HG03159 (cell line): ENCODE results near the gene ABHD11.
"Not testable (repeated sequence)": the region's sequence is repeated elsewhere in the genome, so short reads cannot be mapped to it uniquely, and the experiment has no call there.

Experiments used
- ATAC-seq: cut with Tn5 transposase; IDR thresholded peaks from one replicate; pipeline ENCODE4 v1.9.1; 2021; ENCODE audit warnings: mild to moderate bottlenecking, moderate library complexity; ENCODE audit not compliant: unreplicated experiment

ABHD11 gene

DNA sequence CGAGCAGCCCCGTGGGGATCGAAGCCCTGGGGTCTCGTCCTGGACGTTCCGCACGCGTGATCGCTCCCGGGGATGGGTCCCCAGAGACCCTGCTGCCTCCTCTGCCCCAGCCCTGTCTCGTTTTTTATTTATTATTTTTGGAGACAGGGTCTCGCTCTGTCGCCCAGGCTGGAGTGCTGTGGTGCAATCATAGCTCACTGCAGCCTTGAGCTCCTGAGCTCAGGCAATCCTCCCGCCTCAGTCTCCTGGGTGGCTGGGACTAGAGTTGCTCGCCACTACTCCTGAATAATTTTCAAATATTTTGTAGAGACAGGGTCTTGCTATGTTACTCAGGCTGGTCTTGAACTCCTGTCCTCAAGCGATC lies 18.8 kb downstream of the ABHD11 start:
- no peak for ATAC-seq

DNA sequence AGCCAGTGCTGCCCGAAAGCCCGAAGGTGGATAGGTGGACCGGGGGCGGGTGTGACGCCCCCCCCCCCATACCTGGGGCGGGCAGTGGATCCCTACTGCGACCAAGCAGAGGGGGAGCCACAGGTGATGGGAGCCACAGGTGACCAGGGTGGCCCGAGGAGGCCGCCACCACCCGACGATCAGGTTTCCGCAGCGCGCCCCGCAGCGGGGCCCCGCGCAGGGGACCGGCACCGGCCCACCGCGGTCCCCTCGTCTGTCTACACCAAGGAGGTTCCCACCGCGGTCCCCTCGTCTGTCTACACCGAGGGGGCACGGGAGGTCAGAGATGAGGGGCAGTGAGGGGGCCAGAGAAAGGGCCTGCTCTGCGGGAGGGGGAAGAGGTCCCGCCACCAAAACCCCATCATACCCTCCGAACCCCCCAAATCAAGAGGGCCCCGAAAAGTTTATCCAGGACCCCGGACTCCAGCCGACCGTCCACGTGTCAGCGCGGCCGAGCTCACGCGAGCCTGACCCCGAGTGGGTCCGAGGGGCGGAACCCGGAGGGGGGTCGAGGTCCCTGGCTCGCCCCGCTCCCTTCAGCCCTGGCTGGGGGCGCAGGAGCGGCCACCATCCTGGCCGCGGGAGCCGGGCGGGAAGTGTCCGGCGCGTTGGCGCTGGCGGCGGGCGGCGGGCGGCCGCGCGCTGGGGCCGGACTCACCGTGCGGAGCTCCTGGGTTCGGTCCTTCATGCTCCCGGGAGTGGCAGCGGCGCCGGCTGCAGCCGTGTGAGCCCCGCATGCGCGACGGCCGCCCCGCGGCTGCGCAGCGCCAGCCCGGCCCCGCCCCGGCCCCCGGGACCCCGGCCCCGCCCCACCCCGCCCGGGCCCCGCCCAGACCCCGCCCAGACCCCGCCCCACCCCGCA lies 19.4 kb downstream of the ABHD11 start, which contains the start of gene STX1A:
Gene STX1A (minus strand): TSS at position 765 of the 901 bp plus-strand sequence. CDS start 38 bp downstream, at position 727.
- ATAC-seq: peak; percentile 62

DNA sequence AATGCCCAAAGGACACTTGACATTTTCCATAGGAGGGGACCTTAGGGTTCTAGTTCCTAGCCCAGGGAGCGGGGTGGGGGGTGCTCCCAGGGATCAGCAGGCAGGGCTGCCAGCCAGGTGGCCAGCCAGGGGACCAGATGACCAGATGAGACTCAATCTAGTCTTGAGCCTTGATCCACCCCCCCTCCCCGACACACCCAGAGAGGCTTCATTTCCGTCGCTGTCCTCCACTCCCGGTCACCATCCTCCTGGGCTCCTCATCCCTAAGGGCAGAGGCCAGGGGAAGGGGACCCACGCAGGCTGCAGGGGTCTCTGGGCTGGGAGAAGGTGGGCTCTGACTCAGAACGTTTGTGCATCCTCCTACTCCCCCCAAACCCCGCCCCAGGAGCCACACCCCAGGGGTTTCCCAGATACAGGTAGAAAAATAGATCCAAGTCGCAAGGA lies 20.1 kb downstream of the ABHD11 start:
- ATAC-seq: no peak

DNA sequence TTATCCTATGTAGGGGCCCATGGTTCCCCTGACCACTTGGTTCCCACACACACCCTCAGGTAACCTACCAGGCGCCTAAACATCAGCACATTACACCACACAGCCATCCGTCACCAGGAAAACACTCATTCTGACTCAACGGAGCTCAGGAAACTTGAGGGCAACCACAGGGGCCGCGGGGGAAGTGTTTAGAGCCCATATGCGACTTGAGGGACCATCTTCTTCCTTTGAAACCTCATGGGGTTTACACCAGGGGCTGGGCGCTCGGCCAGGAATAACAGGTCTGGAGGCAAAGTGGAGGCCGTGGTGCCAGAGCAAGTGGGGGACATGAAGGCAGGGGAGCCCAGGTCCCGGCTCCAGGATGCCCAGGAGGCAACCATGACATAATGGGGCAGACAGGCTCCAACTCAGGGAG lies 20.6 kb downstream of the ABHD11 start:
- no peak for ATAC-seq

DNA sequence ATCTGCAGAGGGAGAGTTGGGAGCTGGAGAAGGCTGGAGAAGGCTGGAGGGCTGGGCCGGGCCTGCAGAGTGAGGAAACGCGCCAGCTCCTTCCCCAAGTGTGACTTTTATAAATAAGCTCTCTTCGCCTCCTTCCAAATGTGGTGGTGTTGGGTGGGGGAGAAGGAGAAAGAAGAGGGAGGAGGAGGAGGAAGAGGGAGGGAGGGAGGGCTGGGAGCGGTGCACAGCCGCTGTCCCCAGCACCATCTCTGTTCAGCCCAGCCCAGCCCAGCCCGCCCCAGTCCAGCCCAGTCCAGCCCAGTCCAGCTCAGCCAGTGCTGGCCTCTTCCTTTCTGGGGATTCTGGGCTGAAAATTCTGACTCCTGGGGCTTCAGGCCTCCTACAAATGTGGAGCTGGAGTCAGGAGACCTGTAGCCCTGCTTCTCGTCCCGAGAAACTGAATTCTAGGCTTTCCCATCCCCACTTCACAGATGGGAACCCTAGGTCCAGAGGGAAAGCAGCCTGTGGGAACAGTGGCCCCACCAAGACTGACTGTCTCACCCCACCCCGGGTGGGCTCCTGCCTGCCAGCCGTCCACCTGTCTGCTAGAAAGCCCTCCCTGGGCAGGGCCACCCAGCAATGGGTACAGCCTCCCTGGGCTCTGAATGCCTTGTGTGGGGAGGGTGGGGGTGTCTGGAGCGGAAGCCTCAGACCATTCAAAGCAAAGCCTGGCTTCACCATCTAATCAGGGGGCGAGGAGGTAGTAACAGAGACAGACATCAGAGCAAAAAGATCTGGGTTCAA lies 21.4 kb downstream of the ABHD11 start:
- no peak for ATAC-seq

DNA sequence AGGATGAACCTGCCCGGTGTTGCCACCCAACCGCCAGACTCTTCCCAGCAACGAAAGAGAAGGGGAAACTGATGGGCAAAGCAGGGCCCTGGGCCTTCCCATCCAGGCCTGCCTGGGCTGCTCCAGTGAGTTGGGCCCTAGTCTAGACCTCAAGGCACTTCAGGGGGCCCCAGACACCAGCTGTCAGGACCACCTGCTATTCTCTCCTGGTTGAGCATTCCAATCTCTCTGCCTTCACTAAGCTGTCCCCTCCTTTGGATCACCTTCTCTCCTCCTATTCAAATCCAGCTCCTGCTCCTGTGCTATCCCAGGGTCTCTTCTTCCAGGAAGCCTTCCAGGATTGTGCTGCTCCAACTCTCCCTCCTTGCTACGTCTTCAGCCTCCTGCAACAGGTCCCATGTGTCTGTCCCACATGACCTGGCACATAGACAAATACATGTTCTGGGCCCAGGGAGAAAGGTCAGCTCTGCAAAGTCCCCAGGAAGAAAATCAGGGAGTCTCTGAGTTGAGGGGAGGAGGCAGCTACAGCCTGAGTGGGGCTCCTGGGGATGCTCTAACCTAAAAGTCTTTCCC lies 22.2 kb downstream of the ABHD11 start:
- no peak for ATAC-seq

DNA sequence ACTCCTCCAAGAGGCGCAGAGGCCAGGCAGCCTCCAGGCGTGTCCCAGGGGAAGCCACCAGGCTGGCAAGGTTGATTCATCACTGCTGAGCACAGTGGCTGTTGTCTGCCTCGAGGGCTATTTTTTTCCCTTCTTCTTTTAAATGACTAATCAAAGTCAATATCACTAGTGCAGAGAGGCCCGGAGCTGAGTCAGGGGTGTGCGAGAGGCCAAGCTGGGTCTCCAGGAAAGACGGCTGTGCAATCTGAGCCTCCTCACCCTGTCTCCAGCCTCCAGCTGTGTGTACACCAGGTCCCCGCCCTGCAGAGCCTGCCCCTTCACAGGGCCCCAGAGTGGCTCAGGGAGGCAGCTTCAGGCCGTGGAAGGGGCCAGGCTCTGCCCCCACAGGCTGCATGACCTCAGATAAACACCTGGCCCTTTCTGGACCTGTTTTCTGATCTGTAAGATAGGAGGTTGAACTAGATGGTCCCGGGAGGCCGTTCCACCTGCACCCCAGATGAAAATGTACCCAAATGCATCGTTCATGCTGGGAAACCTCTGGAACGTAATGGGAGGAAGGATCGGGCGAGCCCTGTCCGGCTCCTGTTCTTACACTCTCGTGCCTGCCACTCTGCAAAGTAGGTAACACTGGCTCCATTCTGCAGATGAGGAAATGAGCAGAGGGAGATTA lies 22.8 kb downstream of the ABHD11 start:
- no peak for ATAC-seq

DNA sequence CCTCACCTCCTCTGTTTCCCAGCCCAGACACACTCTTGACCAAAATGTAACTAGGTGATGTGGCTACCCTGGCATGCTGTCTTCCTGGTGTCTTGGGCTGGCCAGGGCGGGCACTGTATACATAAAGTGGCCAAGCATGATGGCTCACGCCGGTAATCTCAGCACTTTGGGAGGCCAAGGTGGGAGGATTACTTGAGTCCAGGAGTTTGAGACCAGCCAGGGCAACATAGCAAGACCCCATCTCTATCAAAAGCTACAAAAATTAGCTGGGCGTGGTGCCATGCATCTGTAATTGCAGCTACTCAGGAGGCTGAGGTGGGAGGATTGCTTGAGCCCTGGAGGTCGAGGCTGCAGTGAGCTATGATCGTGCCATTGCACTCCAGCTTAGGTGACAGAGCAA lies 25.3 kb downstream of the ABHD11 start:
- not testable (repeated sequence) for ATAC-seq

DNA sequence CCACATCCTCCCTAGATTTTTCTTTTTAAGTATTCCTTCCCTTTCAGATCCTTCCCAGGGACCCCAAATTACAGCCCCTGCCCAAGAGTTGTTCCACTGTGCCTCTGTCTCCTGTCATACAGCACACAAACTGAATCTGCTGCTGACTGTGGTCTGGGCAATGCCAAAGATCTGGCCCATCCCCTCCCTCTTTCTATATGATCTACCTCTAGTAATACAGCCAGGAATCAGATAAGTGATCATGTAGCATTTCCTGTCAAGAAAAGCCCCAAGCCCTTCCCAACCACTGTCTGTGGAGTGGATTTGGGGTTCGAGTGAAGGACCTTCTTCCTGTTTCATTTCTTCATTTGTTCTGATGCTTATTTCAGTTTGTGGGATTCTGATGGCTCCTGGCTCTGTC lies 25.8 kb downstream of the ABHD11 start:
- no peak for ATAC-seq

DNA sequence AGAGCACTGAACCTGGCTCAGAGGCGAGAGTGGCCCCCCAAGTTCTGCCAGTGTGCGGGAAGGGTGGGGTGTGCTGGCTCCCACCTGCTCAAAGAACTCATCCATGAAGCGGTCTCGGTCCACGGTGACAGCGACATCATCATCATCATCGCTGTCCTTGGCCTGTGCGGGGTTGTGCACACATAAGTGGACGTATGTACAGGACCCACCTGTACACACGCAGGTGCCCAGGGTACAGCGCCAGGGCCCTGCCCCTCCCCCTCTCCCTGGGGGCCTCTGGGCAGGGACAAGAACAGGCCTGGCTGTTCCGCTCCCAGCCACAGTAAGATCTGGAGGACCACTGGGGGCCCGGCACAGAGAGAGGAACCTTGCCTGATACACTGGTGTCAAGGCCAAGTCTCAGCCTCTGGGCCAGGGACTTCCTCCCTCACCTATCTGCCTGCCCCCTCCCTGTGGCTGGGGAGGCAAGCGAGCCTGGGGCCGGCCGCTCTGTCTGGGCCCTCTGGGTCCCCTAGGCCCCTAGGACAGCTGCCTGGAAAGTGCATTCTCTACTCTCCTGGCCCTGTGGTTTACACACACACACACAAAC lies 29.5 kb downstream of the ABHD11 start:
- no peak for ATAC-seq

DNA sequence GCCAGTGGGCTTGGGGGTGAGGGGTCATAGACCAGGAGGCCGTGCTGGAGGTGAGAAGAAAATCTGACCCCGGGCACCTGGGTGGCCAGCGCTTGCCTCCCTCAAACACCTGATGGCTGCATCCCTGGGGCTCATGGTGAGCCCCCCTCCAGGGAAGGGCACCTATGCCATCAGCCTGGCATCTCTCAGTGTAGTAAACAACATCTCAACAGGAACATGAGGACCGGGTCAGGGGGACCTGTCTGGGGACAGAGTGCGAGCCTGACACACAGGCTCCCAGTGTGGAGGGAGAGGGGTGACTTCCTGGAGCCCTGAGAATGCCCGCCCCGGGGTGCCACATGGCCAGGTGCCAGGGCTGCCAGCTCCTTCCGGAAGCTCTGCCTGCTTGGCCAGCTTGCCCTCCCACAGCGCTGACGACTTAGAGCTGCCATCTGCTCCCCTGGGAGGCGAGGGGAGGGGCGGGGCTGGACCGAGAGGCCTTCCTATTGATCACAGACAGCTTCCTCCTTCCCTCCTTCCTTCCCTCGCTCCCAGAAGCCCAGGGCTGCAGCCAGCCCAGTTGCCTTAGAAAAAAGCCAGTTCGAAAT lies 31.5 kb downstream of the ABHD11 start:
- ATAC-seq: no peak

DNA sequence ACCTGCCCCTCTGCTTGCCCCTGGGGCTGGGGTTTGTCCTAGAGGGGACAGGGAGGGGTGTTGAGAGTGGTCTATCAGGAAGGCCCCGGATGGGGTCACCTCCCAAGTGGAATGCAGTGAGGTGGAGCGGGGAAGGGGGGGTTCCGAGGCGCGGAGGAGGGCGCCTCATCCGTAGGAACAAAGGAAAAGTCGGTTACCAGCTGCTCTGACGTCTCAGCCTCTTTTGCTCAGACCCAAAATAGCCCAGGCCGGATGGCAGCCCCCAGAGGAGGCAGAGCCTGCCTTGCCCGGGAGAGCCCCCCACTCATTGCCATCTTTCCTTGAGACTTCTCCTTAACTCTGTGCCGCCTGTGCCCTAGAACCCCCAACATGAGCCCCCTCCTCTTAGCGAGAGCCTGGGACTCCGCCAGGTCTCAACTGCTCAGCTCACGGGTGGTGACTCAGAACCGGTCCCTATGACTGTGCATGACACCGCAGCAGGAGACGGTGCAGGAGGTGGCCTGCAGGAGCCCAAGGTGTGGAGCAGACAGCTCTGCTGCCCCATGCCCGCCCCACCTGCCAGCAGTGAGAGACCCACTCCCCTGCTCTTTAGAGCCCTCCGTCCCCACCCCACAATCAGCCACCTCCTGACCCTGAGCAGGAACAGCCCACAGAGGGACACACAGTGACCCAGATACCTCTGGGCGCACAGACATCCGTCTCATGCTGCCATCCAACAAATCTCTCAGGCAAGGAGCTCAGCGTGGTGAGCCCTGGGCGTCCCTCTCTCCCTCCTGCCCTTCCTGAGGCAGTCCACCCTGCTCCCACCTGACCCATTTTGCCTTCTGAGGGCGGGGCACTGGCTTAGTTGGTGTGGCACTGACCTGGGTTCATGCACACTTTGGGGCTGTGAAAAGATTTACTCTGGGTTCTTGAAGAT lies 32.2 kb downstream of the ABHD11 start:
- no peak for ATAC-seq

DNA sequence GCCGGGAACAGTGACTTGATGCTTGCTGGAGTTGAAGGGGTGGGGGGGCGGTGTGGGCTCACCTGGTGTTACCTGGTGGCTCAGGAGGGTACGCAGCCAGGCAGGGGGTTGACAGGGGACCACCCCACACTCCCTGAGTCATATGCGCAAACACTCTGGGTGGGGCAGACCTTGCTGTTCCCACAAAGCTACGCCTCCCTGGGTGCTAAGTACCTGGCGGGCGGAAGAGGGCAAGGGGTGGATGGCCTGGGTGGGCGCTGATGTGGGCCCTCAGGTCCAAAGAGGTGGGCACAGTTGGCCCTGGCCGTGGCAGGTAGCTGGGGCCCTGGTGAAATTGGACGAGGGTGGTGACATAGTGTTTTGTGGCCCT lies 33.1 kb downstream of the ABHD11 start:
- ATAC-seq: no peak

DNA sequence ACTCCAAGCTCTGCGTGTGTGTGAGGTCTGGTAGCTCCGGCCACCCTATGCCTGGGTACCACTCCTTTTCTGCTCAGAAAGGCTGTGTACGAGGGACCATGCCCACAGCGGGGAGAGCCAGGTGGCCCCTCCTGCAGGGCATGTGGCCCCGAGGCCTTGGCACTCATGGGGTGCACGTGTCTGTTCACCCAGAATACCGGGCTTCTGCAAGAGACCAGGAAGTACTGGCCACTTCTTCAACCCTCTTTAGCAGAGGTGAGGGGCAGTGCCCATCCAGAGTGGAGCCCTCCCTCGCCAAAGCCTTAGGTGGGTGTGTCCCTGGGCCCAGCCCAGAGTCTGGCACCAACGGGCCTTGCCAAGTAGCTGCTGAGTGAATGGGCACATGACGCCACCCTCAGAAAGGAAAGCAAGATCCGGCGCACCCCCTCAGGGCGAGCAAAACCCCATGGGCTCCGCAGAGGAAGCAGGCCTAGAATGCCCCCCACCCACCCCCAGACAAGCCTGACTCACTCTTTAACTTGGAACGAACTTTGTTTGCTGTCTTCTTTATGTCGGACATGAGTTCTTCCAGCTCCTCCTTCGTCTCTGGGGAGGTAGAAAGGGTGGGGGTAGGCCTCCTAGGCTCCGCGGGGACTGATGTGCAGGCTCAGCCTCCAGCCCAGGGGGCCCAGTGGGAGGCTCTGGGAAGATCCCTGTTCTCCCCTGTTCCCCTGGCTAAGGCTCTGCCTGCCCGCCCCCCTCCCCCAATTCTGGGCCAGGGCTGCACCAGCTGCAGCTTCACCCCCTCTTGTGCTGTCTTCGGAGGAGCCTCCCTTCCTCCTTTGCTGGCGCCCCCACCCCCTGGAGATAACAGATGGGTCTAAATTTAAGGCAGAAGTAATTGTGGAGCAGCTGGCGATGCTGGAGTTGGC lies 33.7 kb downstream of the ABHD11 start:
- no peak for ATAC-seq

DNA sequence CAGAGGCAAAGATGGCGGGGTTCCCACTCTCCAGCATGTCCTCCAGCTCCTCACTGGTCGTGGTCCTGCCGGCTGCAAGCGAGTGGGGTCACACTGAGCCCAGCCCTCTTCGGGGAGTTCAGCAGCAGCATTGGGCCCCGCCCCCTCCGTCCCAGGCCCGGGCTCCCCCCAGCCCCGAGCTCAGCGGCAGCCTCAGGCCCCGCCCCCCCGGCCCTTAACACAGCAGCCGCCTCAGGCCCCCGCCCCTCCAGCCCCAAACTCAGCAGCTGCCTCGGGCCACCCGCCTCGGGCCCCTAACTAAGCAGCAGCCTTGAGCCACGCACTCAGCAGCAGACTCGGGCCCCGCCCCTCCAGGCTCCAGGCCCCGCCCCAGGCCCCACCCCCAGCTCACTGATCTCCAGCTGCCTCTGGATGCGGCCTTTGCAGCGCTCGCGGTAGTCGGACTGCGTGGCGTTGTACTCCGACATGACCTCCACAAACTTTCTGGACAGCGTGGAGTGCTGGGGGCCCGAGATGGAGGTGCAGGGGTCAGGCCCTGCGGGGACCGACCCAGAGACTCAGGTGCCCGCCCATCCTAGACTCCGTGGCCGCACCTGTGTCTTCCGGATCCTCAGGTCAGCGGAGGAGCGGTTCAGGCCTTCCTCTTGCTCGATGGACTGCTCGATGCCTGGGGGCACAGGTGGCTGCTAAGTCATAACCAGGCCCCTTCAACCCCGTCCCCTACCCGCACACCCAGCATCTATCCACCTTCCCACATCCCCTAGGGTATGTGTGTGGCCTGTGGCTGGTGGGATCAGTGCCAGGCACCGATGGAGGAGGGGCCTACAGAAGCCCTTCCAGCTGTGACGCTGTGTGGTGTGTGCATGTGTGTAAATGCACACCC lies 34.6 kb downstream of the ABHD11 start:
- no peak for ATAC-seq

DNA sequence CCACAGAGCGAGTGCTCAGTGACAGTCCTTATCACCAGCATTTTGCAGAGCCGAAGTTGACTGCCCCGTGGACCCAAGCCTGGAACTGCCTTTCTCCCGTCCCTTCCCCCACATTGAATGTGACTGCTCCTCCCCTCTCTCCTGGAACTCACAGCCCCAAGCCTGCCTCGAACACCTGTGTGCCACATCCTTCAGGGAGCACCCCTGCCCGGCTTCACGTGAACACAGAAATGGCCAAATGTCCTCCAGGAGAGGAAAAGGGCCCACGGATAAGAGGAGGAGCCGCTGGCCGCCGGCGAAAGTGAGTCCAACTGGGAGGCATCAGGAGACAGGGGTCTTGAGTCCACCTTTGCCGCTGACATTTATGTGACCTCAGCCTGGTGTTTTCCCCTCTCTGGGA lies 35.4 kb downstream of the ABHD11 start:
- no peak for ATAC-seq

DNA sequence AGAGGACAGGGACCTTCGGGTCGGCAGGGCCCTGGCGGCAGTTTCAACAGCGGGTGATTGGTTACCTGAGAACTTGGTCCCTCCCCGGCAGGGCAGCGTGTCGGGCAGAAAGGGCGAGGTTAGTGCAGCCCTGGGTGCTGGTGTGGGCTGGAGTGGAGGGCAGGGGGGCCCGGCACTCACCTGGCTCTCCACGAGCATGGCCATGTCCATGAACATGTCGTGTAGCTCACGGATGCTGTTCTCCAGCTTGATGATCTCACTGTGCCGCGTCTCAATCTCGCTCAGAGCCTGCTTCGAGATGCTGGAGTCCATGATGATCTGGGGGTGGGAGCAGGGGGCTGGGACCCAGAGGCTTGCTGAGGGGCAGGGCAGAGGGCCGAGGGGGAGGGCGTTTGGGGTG lies 35.9 kb downstream of the ABHD11 start:
- ATAC-seq: no peak
